ENCODE measurements around the gene ADGB.

DNA sequence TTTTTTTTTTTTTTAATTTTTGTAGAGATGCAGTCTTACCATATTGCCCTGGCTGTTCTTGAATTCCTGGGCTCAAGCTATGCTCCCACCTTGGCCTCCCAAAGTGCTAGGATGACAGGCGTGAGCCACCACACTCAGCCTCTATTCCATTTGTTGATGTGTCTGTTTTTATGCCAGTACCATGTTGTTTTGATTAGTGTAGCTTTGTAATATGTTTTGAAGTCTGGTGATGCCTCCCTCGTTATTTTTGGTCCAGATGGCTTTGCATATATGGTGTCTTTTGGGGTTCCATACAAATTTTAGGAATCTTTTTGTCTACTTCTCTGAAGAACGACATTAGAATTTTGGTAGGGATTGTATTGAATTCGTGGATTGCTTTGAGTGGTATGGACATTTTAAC lies 193.2 kb downstream of the ADGB start:
- TF ChIP-seq, protein P1, sequence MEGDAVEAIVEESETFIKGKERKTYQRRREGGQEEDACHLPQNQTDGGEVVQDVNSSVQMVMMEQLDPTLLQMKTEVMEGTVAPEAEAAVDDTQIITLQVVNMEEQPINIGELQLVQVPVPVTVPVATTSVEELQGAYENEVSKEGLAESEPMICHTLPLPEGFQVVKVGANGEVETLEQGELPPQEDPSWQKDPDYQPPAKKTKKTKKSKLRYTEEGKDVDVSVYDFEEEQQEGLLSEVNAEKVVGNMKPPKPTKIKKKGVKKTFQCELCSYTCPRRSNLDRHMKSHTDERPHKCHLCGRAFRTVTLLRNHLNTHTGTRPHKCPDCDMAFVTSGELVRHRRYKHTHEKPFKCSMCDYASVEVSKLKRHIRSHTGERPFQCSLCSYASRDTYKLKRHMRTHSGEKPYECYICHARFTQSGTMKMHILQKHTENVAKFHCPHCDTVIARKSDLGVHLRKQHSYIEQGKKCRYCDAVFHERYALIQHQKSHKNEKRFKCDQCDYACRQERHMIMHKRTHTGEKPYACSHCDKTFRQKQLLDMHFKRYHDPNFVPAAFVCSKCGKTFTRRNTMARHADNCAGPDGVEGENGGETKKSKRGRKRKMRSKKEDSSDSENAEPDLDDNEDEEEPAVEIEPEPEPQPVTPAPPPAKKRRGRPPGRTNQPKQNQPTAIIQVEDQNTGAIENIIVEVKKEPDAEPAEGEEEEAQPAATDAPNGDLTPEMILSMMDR (IDR thresholded peaks at IDR 0.05): no peak
- no peak for TF ChIP-seq ZFX (IDR thresholded peaks at IDR 0.05; ENCODE audit: borderline replicate concordance)
